PC-9 (cell line): ENCODE data around the gene CEP70. TPM values are rescaled to one million over a fixed set of nuclear protein-coding genes. Genes with fewer than 3 reads are reported as not detected.
A peak's percentile ranks its signal among the peaks of the same experiment; 100 is the strongest.

ENCODE experiments used
- BruUV-seq: library from RNA; stranded (reverse); fragments of 400-500 nt; replicated peaks from 2 replicates; lab custom pipeline; 2021; lab: Mats Ljungman, UMichigan
- CTCF ChIA-PET: fragments of 300-600 bp; sonication (Branson Sonifier 250); formaldehyde crosslinking; loops from one replicate; lab custom pipeline; 2022; ENCODE audit warnings: antibody characterized with exemption; lab: Charles Lee
- POLR2A ChIA-PET: fragments of 300-600 bp; sonication (Branson Sonifier 250); formaldehyde crosslinking; loops from one replicate; lab custom pipeline; 2022; ENCODE audit warnings: antibody characterized with exemption; ENCODE audit not compliant: unreplicated experiment; lab: Charles Lee
- DNase-seq, 2 experiments: peaks; one replicate each; pipeline versions ENCODE4 v3.0.0 to v3.0.0-alpha.2; 2015 to 2022; ENCODE audit warnings: mixed read lengths in 1 of 2
- H2AFZ ChIP-seq: fragments of 200-600 bp; sonication (generic); 2 replicates; pipeline ENCODE4 v1.8.1; 2017; ENCODE audit warnings: antibody characterized with exemption
- H3F3A ChIP-seq: fragments of 200-600 bp; sonication (generic); 2 replicates; pipeline ENCODE4 v1.8.1; 2017; ENCODE audit warnings: antibody characterized with exemption, mild to moderate bottlenecking, low read depth; ENCODE audit not compliant: insufficient read depth
- H3K27ac ChIP-seq: fragments of 200-600 bp; sonication (generic); 2 replicates; pipeline ENCODE4 v1.6.1; 2016; ENCODE audit warnings: mixed run types
- H3K27me3 ChIP-seq: fragments of 200-600 bp; sonication (generic); 2 replicates; pipeline ENCODE4 v1.6.1; 2016; ENCODE audit warnings: low read depth, mixed run types; ENCODE audit not compliant: insufficient read depth
- H3K36me3 ChIP-seq: fragments of 200-600 bp; sonication (generic); 2 replicates; pipeline ENCODE4 v1.6.1; 2016; ENCODE audit warnings: low read depth, mixed run types
- H3K4me1 ChIP-seq: fragments of 200-600 bp; sonication (generic); replicated peaks from 2 replicates; pipeline ENCODE4 v1.6.1; 2016; ENCODE audit warnings: mixed run types; ENCODE audit not compliant: insufficient read depth
- H3K4me2 ChIP-seq: fragments of 200-600 bp; sonication (generic); 2 replicates; pipeline ENCODE4 v1.6.1; 2017; ENCODE audit warnings: mixed run types
- H3K4me3 ChIP-seq: fragments of 200-600 bp; sonication (generic); 2 replicates; pipeline ENCODE4 v1.6.1; 2016; ENCODE audit warnings: mixed run types
- H3K79me2 ChIP-seq: fragments of 200-600 bp; sonication (generic); 2 replicates; pipeline ENCODE4 v1.6.1; 2017; ENCODE audit warnings: low read depth, mixed run types
- H3K9me2 ChIP-seq: fragments of 200-600 bp; sonication (generic); 2 replicates; pipeline ENCODE4 v1.8.1; 2017; ENCODE audit warnings: mild to moderate bottlenecking; ENCODE audit not compliant: insufficient read depth
- H3K9me3 ChIP-seq: fragments of 200-600 bp; sonication (generic); 2 replicates; pipeline ENCODE4 v1.8.1; 2016; ENCODE audit warnings: low read depth; ENCODE audit not compliant: insufficient read depth
- H4K20me1 ChIP-seq: fragments of 200-600 bp; sonication (generic); 2 replicates; pipeline ENCODE4 v1.8.1; 2017; ENCODE audit not compliant: insufficient read depth
- CTCF ChIP-seq: fragments of 200-600 bp; sonication (generic); conservative IDR thresholded peaks from 2 replicates; pipeline ENCODE4 v1.6.1; 2017; ENCODE audit warnings: mixed run types, antibody characterized with exemption, mild to moderate bottlenecking, moderate library complexity
- EZH2 ChIP-seq: fragments of 200-600 bp; sonication (generic); IDR thresholded peaks from 2 replicates; pipeline ENCODE4 v1.8.0; 2017; ENCODE audit warnings: antibody characterized with exemption, low read depth
- intact Hi-C: fragments of 100-400 bp; cut with micrococcal nuclease; formaldehyde crosslinking; loops from one replicate; pipeline ENCODE4 v1.10.0; 2022; ENCODE audit not compliant: unreplicated experiment
- total RNA-seq: library from RNA; stranded (reverse); gene quantifications from 2 replicates; pipeline ENCODE4 v1.2.3, GENCODE V29; 2021

CEP70 gene
- total RNA-seq, 1 experiment from 2014 or later = 73.6 TPM

- peaks cover 26% of the 10 kb centered on the region for H3K36me3 ChIP-seq
- no peak overlapping the region for H2AFZ ChIP-seq
- no peak overlapping the region for H3K4me2 ChIP-seq
- H3K9me2 ChIP-seq = no peaks in the 10 kb centered on the region
- DNase-seq = no peak
- BruUV-seq = no TSS peak
- no peaks in the 10 kb centered on the region for H3K27me3 ChIP-seq
- H4K20me1 ChIP-seq = no peaks in the 10 kb centered on the region
- H3K79me2 ChIP-seq = no peaks in the 10 kb centered on the region
- peaks cover 13% of the 10 kb centered on the region; the same call in 1 of the 2 replicates for H3K9me3 ChIP-seq
- H3K4me1 ChIP-seq = no peaks in the 10 kb centered on the region
- H3K27ac ChIP-seq = peak overlapping the region; percentile 49
- H3K4me3 ChIP-seq = no peak overlapping the region
- ChIA-PET POLR2A (no interaction called here), CTCF (no interaction called here)
- intact Hi-C loops = no loop called here
- H3F3A ChIP-seq = no peaks in the 10 kb centered on the region
- TF ChIP-seq EZH2 = no peak
- TF ChIP-seq CTCF = no peak
These were observed 46.6 kb downstream of the CEP70 start for GRCh38 chr3:138547342-138547975.

DNA sequence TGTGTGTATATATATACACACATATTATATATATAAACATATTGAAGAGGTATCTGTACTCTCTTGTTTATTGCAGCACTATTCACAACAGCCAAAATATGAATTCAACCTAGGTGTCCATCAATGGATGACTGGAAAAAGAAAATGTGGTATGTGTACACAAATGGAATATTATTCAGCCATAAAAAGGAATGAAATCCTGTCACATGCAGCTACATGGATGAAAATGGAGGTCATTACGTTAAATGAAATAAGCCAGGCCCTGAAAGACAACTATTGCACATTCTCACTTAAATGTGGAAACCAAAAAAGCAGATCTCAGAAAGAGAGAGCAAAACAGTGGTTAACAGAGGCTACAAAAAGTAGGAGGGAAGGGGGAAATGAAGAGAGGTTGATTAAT lies 49.5 kb downstream of the CEP70 start:
- ChIA-PET POLR2A (no interaction called here), CTCF (no interaction called here)
- Histone ChIP-seq H3K4me2 (no peak overlapping the region), H3K36me3 (peaks cover 26% of the 10 kb centered on the region), H3K27me3 (no peaks in the 10 kb centered on the region), H3F3A (no peaks in the 10 kb centered on the region), H3K79me2 (no peaks in the 10 kb centered on the region), H4K20me1 (no peaks in the 10 kb centered on the region), H2AFZ (no peak overlapping the region), H3K27ac (no peak overlapping the region), H3K9me2 (no peaks in the 10 kb centered on the region), H3K4me1 (no peaks in the 10 kb centered on the region), H3K4me3 (no peak overlapping the region), H3K9me3 (peaks cover 8% of the 10 kb centered on the region; the same call in 1 of the 2 replicates)
- no TSS peak for BruUV-seq
- TF ChIP-seq CTCF (no peak), EZH2 (no peak)
- intact Hi-C loops = no loop called here
- no peak for DNase-seq

- Histone ChIP-seq H3K79me2 (no peaks in the 10 kb centered on the region), H4K20me1 (no peaks in the 10 kb centered on the region), H3K27me3 (no peaks in the 10 kb centered on the region), H3K4me1 (no peaks in the 10 kb centered on the region), H3K36me3 (peaks cover 17% of the 10 kb centered on the region; the same call in 1 of the 2 replicates), H3F3A (no peaks in the 10 kb centered on the region), H2AFZ (no peak overlapping the region), H3K4me2 (no peak overlapping the region), H3K9me3 (peaks cover 8% of the 10 kb centered on the region; the same call in 1 of the 2 replicates), H3K9me2 (no peaks in the 10 kb centered on the region), H3K4me3 (no peak overlapping the region), H3K27ac (no peak overlapping the region)
- no TSS peak for BruUV-seq
- TF ChIP-seq CTCF = no peak
- no peak for TF ChIP-seq EZH2
- intact Hi-C loops = no loop called here
- CTCF ChIA-PET = no interaction called here
- POLR2A ChIA-PET = no interaction called here
- DNase-seq = no peak
These were observed 51.1 kb downstream of the CEP70 start for GRCh38 chr3:138542977-138543376.
